HepG2 (cell line): Measurements from ENCODE around the gene CLDN19. TPM values are rescaled to one million over a fixed set of nuclear protein-coding genes. Genes with fewer than 3 reads are reported as not detected.
A peak's percentile ranks its signal among the peaks of the same experiment; 100 is the strongest.

ENCODE experiments used
- HINFP ChIP-seq: sonication (generic); formaldehyde crosslinking; IDR thresholded peaks from 2 replicates; pipeline ENCODE4 v1.4.0; 2020; ENCODE audit warnings: low read depth, mild to moderate bottlenecking, missing genetic modification reagents
- KDM5B ChIP-seq: sonication (generic); formaldehyde crosslinking; IDR thresholded peaks from 2 replicates; pipeline ENCODE4 v1.4.0; 2020; ENCODE audit warnings: missing genetic modification reagents, mild to moderate bottlenecking, borderline replicate concordance
- MBNL3 ChIP-seq: fragments of 250-450 bp; sonication (Bioruptor Pico); conservative IDR thresholded peaks from 2 replicates; pipeline ENCODE4 v1.8.0; 2022; ENCODE audit warnings: mild to moderate bottlenecking, inconsistent platforms
- MED8 ChIP-seq: sonication (generic); formaldehyde crosslinking; IDR thresholded peaks from 2 replicates; pipeline ENCODE4 v1.8.1; 2023; ENCODE audit warnings: mild to moderate bottlenecking, missing genetic modification reagents; ENCODE audit not compliant: insufficient replicate concordance
- MEF2D ChIP-seq: sonication (generic); formaldehyde crosslinking; IDR thresholded peaks from 2 replicates; pipeline ENCODE4 v1.5.1; 2020; ENCODE audit warnings: mild to moderate bottlenecking, missing genetic modification reagents
- NCOA1 ChIP-seq: sonication (generic); formaldehyde crosslinking; IDR thresholded peaks from 2 replicates; pipeline ENCODE4 v1.9.0; 2021; ENCODE audit warnings: missing genetic modification reagents
- NFATC3 ChIP-seq: sonication (generic); formaldehyde crosslinking; IDR thresholded peaks from 2 replicates; pipeline ENCODE4 v1.5.1; 2020; ENCODE audit warnings: mild to moderate bottlenecking, missing genetic modification reagents
- RFX1 ChIP-seq: fragments of 450-650 bp; IDR thresholded peaks from 2 replicates; pipeline ENCODE4 v1.6.1; 2017
- TERF1 ChIP-seq: sonication (generic); formaldehyde crosslinking; IDR thresholded peaks from 2 replicates; pipeline ENCODE4 v1.8.0; 2022; ENCODE audit warnings: mild to moderate bottlenecking, missing genetic modification reagents, moderate library complexity
- TFE3 ChIP-seq: IDR thresholded peaks from 2 replicates; pipeline ENCODE4 v1.6.1; 2016
- ZHX2 ChIP-seq, 2 experiments: sonication (generic) in 1 of 2; formaldehyde crosslinking in 1 of 2; IDR thresholded peaks; 2 replicates each; pipeline versions ENCODE4 v1.6.1 to v1.9.0; 2014 to 2022; ENCODE audit warnings: antibody characterized with exemption in 1 of 2, borderline replicate concordance in 1 of 2, inconsistent platforms in 1 of 2, low read depth in 1 of 2, missing genetic modification reagents in 1 of 2
- ZNF225 ChIP-seq: sonication (generic); formaldehyde crosslinking; IDR thresholded peaks from 2 replicates; pipeline ENCODE4 v1.4.0; 2020; ENCODE audit warnings: mild to moderate bottlenecking, missing genetic modification reagents
- ZNF7 ChIP-seq: IDR thresholded peaks from 2 replicates; pipeline ENCODE4 v1.6.1; 2016; ENCODE audit warnings: missing biosample characterization, missing genetic modification reagents
- ZXDC ChIP-seq: sonication (generic); formaldehyde crosslinking; IDR thresholded peaks from 2 replicates; pipeline ENCODE4 v1.5.0; 2020; ENCODE audit warnings: mild to moderate bottlenecking, missing genetic modification reagents
- polyA plus RNA-seq, 8 experiments: library from polyadenylated mRNA; depleted of rRNA in 3 of 8; stranded (reverse) in 7 of 8; unstranded in 1 of 8; fragments of >200 nt; fragmentation: Illumina TruSeq in 4 of 8; extraction: Trizol in 4 of 8; gene quantifications; 2 replicates each; pipeline versions ENCODE4 v1.2.1 to v1.2.3, GENCODE V29; 2011 to 2016; ENCODE audit warnings: low read depth in 4 of 8, missing spikeins in 1 of 8, mixed read lengths in 1 of 8; ENCODE audit not compliant: insufficient read depth in 1 of 8
- total RNA-seq, 5 experiments: library from RNA; depleted of rRNA; stranded (reverse); fragments of >200 nt; fragmentation: Illumina TruSeq; extraction: Trizol; gene quantifications; 2 replicates each; pipeline ENCODE4 v1.2.3, GENCODE V29; 2016; ENCODE audit warnings: low read depth in 1 of 5

The CLDN19 gene
- total and polyA plus RNA-seq, 2 of the 13 experiments (the other 11 are each of a cell fraction or from before 2014, with no cell fraction given): 5.0 to 7.6 TPM

GRCh38 chr1:42739753-42740700 lies at the start of gene CLDN19 (continued):
- TF ChIP-seq ZHX2 (IDR thresholded peaks at IDR 0.05; ENCODE audit: low read depth): no peak
- TF ChIP-seq ZHX2 (CRISPR knock-in tag; IDR thresholded peaks at IDR 0.05; ENCODE audit: borderline replicate concordance): 0 out of 2 replicates have a peak, but pooled peaks have one; percentile 39
- TF ChIP-seq HINFP (CRISPR knock-in tag): peak; percentile 49; the same call in 1 of the 2 replicates
- TF ChIP-seq ZNF7: no peak
- no peak; the same call in 1 of the 2 replicates for TF ChIP-seq NCOA1 (CRISPR knock-in tag)
- no peak for TF ChIP-seq MED8 (CRISPR knock-in tag)
- no peak for TF ChIP-seq MBNL3 (CRISPR knock-in tag)
- no peak for TF ChIP-seq TFE3 (CRISPR knock-in tag)
- TF ChIP-seq NFATC3 (CRISPR knock-in tag): no peak
- no peak for TF ChIP-seq RFX1
- no peak for TF ChIP-seq ZXDC (CRISPR knock-in tag)
- peak; percentile 28; the same call in 1 of the 2 replicates for TF ChIP-seq MEF2D (CRISPR knock-in tag)
- TF ChIP-seq ZNF225 (CRISPR knock-in tag): no peak
- no peak for TF ChIP-seq TERF1 (CRISPR knock-in tag)
- TF ChIP-seq KDM5B (CRISPR knock-in tag): peak; percentile 47
